Measurements from ENCODE around the gene IFT80. TPM values are rescaled to one million over a fixed set of nuclear protein-coding genes. Genes with fewer than 3 reads are reported as not detected.

Gene IFT80
- total RNA-seq, 2 donors from 2014 or later, result 16.1 to 43.3 TPM

GRCh38 chr3:160395297-160395696 is 3.7 kb downstream of the IFT80 start:
- intact Hi-C loops (cut with DNase I), result no loop called here
- H3K27ac ChIP-seq, result no peak overlapping the region
- no peaks in the 10 kb centered on the region for H3K36me3 ChIP-seq
- H3K4me3 ChIP-seq, result no peak overlapping the region
- H3K4me1 ChIP-seq (replicated peaks), result no peaks in the 10 kb centered on the region
- no peak for DNase-seq (ENCODE audit: low spot score)
- H3K27me3 ChIP-seq (replicated peaks; ENCODE audit: insufficient read depth), result no peaks in the 10 kb centered on the region
- no peak for TF ChIP-seq POLR2A (IDR thresholded peaks at IDR 0.05)
- TF ChIP-seq POLR2AphosphoS5 (IDR thresholded peaks at IDR 0.05), result no peak
- TF ChIP-seq CTCF (IDR thresholded peaks at IDR 0.05), result no peak
- H3K9me3 ChIP-seq, result no peaks in the 10 kb centered on the region

GRCh38 chr3:160394009-160394392 is 5.0 kb downstream of the IFT80 start:
- H3K9me3 ChIP-seq, result no peaks in the 10 kb centered on the region
- H3K27me3 ChIP-seq (replicated peaks; ENCODE audit: insufficient read depth), result no peaks in the 10 kb centered on the region
- no peak for TF ChIP-seq POLR2AphosphoS5 (IDR thresholded peaks at IDR 0.05)
- no peak for TF ChIP-seq CTCF (IDR thresholded peaks at IDR 0.05)
- no peak for TF ChIP-seq POLR2A (IDR thresholded peaks at IDR 0.05)
- WGBS, result 91% methylated on average over 3 of the region's 3 CpGs
- no peaks in the 10 kb centered on the region for H3K4me1 ChIP-seq (replicated peaks)
- no peak overlapping the region for H3K27ac ChIP-seq
- DNase-seq (ENCODE audit: low spot score), result no peak
- intact Hi-C loops (cut with DNase I), result no loop called here
- no peak overlapping the region for H3K4me3 ChIP-seq
- H3K36me3 ChIP-seq, result no peaks in the 10 kb centered on the region

GRCh38 chr3:160393346-160394008 is 5.5 kb downstream of the IFT80 start:
- DNase-seq (ENCODE audit: low spot score), result no peak
- Histone ChIP-seq H3K36me3 (no peaks in the 10 kb centered on the region), H3K9me3 (no peaks in the 10 kb centered on the region), H3K4me1 (replicated peaks) (no peaks in the 10 kb centered on the region), H3K27me3 (replicated peaks; ENCODE audit: insufficient read depth) (no peaks in the 10 kb centered on the region), H3K27ac (no peak overlapping the region), H3K4me3 (no peak overlapping the region)
- no peak for TF ChIP-seq CTCF (IDR thresholded peaks at IDR 0.05)
- TF ChIP-seq POLR2A (IDR thresholded peaks at IDR 0.05), result no peak
- no peak for TF ChIP-seq POLR2AphosphoS5 (IDR thresholded peaks at IDR 0.05)
- 93% methylated on average over 2 of the region's 2 CpGs for WGBS
- intact Hi-C loops (cut with DNase I), result no loop called here

- no peak for DNase-seq (ENCODE audit: low spot score)
- H3K27me3 ChIP-seq (replicated peaks; ENCODE audit: insufficient read depth), result no peaks in the 10 kb centered on the region
- H3K4me3 ChIP-seq, result no peak overlapping the region
- no peaks in the 10 kb centered on the region for H3K4me1 ChIP-seq (replicated peaks)
- TF ChIP-seq POLR2A (IDR thresholded peaks at IDR 0.05) (no peak), CTCF (IDR thresholded peaks at IDR 0.05) (no peak), POLR2AphosphoS5 (IDR thresholded peaks at IDR 0.05) (no peak)
- H3K36me3 ChIP-seq, result no peaks in the 10 kb centered on the region
- no peaks in the 10 kb centered on the region for H3K9me3 ChIP-seq
- H3K27ac ChIP-seq, result no peak overlapping the region
- intact Hi-C loops (cut with DNase I), result no loop called here
These were observed 6.2 kb downstream of the IFT80 start for GRCh38 chr3:160392798-160393197.

GRCh38 chr3:160390565-160391138 is 8.4 kb downstream of the IFT80 start:
- DNase-seq (ENCODE audit: low spot score), result no peak
- H3K9me3 ChIP-seq, result no peaks in the 10 kb centered on the region
- no peaks in the 10 kb centered on the region for H3K36me3 ChIP-seq
- TF ChIP-seq POLR2AphosphoS5 (IDR thresholded peaks at IDR 0.05) (no peak), CTCF (IDR thresholded peaks at IDR 0.05) (no peak), POLR2A (IDR thresholded peaks at IDR 0.05) (no peak)
- no peaks in the 10 kb centered on the region for H3K4me1 ChIP-seq (replicated peaks)
- H3K27me3 ChIP-seq (replicated peaks; ENCODE audit: insufficient read depth), result no peaks in the 10 kb centered on the region
- WGBS, result 89% methylated on average over 3 of the region's 3 CpGs
- H3K27ac ChIP-seq, result no peak overlapping the region
- intact Hi-C loops (cut with DNase I), result no loop called here
- H3K4me3 ChIP-seq, result no peak overlapping the region
